GM19193 (cell line): ENCODE measurements around the gene AHCY.

Source experiments
- POLR2A ChIP-seq: IDR thresholded peaks from 4 replicates; pipeline ENCODE4 v1.6.1; 2011; ENCODE audit not compliant: insufficient read depth, insufficient read length; ENCODE audit errors: extremely low read depth

Gene AHCY

DNA sequence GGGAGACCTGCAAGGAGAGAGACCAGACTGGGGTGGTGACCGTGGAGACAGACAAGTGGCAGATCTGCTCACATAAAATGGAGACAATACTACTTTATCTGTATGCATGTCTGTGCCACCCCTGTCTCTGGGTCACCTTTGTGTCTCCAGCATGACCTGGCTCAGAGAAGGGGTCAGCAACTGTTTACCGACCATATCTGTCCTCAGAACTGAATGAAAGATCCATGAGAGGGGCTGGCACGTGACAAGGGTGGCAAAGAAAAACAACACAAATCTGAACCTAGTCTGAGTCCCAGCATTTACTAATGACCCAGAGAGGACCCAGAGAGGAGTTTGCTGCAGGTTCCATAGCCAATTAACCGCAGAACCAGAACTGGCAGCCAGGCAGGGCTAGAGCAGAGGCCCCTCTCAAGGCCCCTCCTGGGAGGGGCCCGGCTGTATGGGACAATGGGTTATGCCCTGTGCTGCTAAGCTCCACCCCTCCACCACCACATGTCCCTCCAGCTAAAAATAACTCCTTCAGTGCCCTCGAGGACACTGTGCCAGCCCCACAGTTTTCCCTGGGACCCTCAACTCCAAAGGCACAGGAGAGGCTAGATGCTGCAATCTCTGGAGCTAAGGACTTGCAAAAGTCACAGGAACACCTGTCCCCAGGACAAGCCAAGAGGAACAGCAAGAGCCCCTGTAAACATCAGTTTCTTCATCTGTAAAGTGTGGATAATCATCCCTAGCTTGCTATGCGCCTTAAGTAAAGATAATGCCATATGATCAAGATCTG, 2.2 kb downstream of the AHCY start:
- TF ChIP-seq POLR2A = no peak

DNA sequence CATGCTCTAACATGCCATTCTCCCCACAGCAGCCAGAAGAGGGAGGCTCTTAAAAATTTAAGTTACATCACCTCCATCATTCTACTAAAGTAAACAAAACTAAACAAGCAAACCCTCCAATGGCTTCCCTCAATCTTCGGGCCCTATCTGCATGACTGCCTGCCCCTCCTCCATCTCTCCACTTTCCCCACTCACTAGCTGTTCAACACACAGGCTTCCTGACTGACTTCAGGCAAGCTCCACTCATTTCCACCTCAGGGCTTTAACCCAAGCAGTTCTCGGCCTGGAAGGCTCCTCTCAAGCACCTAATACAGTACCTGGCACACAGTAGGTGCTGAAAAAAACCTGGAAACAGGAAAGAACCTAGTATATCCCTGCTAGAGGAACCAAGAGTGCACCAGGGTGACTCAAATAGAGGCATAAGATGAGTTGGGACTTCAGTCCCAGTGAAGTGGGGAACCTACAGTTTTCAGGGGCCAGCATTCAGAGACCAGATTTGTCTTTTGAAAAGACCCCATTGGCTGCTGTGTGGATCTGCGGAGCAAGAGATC, 2.8 kb downstream of the AHCY start:
- TF ChIP-seq POLR2A = no peak

DNA sequence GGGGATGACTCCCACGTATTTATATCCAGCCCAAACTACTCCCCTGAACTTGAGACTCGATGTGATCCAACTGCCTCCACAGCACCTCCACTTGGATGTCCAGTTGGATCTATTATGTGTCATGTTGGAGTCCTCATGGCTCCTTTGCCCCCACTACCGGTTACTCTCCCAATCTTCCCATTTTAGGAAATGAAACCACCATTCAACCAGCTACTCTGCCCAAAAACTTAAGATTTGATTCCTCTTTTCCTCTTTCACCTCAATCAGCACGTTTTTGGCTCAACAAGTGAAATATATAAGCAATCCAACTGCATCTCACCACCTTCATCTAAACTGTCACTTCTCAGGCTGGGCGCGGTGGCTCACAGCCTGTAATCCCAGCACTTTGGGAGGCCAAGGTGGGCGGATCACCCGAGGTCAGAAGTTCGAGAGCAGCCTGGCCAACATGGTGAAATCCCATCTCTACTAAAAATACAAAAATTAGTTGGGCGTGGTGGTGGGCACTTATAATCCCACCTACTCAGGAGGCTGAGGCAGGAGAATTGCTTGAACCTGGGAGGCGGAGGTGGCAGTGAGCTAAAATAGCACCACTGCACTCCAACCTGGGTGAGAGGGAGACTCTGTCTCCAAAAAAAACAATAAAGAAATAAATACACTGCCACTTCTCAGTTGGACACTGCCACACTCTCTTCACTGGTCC, 3.4 kb downstream of the AHCY start:
- no peak for TF ChIP-seq POLR2A

DNA sequence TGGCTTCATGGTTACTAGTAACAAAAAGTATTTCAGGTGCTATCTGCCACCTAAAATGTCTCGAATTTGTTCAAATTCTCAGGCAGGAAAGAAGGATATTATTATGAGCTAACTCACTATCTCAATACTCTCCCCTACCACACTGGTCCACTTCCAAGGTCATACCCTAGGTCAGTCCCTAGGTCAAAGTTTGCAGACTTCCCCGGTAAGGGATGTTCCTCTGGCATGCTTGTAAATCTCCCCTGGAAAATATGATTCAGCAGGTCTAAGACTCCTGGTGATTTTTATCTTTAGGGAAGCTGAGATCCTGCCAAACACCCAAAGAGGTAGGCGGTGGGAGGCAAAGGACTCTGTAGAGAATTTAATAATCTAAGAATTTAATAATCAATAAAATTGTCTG, 6.7 kb downstream of the AHCY start:
- TF ChIP-seq POLR2A = no peak

DNA sequence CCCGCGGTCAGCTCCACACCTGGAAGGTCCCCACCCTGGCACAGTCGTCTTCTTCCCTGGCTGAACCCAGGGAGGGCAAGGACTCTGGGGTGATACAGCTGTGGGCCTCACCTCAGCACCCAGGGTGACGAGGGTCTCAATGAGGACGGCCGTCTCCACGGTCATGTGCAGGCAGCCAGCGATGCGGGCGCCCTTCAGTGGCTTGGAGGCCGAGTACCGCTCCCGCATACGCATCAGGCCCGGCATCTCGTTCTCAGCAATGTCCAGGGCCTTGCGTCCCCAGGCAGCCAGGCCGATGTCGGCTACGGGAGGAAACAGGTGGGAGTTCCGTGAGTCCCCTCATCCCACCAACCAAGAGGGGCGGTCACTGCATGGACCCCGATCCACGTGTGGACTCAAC, 7.9 kb downstream of the AHCY start:
- no peak for TF ChIP-seq POLR2A

DNA sequence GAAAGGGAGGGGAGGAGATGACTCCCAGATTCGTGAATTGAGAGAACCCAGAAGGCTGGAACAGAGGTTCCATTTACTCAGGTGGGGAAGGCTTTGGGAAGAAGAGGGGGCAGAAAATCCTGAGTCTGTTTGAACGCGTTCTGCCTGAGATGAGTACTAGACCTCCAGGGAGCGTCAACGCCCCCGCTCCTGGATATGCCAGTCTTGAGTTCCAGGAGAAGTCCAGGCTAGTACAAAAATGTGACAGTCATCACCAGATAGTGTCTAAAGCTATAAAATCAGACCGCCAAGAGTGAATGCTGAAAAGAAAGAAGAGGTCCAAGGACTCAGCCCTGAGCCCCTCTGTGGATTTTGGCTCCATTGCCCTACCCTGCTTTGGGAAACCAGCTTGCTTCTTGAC, 8.6 kb downstream of the AHCY start:
- TF ChIP-seq POLR2A = no peak

DNA sequence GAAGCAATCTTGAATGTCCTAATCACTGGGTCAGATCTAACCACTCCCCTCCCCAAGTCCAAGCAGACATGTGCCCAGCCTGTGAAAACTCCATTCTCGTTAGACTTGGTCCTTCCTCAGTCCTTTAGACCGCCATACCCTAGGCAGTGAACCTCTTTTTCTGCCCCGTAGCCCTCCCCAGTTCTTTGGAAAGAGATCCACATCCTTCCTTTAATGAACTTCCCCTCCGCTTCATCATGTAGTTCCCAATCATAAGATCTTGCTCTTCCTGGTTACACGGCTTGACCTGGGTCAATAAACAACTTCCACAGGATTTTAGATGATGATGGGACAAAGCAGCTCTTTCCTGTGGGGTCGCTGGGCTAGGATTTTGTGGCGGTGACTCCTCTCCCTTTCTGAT, 9.6 kb downstream of the AHCY start:
- TF ChIP-seq POLR2A = no peak

DNA sequence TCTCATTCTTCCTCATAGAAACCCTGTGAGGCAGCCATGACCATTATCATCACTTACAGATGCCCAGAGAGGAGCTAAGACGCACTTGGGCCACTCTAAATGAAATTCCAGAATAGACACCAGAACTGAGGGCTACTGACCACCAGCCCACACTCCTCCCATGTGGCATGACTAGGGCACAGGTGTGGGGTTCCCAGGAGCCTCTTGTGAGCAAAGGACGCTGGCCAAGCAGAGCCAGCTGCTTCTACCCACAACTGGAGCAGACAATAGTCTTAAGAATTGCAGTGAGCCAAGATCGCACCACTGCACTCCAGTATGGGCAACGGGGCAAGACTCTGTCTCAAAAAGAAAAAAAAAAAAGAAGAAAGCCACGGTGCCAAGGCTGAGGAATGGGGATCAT, 10.0 kb downstream of the AHCY start:
- no peak for TF ChIP-seq POLR2A

DNA sequence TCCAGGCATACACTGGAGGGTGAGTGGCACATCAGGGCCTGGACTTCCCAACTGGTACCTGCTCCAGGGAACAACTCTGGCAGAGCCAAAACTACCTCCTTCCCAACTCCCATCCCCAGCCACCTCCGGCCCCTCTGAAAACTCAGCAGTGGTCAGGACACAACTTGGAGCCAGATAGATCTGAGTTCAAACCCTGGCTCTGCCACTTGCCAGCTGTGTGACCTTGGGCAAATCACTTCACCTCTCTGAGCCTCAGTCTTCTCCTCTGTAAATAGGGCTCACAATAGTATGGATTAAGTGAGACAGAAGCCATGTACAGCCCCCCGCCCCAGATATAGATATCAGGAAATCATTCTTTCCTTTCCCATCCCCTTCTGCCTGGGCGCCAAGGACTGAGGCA, 10.7 kb downstream of the AHCY start:
- TF ChIP-seq POLR2A = no peak

DNA sequence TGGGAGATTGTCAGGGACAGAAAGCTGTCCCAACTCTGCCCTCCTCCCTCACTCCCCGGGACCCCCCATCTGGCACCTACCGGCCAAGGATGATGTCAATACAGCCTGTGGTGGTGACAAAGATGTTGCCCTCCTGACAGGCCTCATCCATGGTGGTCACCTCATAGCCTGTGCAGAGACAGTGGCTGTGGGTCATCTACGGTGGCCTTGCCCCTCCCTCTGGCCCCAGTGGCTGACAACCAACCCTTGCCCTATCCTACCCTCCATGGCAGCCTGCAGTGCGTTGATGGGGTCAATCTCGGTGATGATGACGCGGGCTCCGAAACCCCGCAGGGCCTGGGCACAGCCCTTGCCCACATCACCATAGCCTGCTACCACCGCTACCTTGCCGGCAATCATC, 12.7 kb downstream of the AHCY start:
- no peak for TF ChIP-seq POLR2A

DNA sequence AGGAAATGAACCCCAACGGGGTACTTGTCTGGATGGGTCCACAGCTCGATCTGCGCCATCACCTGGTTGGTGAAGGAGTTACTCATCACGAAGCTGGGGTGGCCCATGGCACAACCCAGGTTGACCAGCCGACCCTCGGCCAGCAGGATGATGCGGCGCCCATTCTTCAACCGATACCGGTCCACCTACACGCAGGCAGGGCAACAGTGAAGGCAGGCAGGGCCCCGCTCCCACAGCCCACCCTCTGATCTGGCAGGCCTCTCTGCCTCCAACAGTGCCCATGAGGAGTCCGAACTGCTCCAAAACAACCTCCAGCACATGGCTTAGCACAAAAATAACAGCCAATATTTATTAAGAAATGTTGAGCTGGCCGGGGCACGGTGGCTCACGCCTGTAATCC, 17.7 kb downstream of the AHCY start:
- TF ChIP-seq POLR2A = no peak

DNA sequence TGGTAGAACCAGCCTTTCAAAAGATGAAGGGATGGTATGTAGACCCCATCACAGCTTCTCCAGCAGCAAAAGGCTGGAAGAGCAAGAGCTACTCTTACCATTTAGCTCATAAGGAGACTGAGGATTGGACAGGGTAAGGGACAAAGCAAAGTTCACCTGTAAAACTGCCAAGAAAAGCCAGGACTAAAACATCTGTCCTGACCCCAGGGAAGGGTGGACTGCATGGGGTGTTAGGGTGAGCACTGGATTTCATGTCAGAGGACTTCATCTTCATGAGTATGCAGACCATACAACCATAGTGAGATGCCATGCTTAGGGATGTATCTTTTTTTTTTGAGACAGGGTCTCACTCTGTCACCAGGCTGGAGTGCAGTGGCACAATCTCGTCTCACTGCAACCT, 19.3 kb downstream of the AHCY start:
- no peak for TF ChIP-seq POLR2A

DNA sequence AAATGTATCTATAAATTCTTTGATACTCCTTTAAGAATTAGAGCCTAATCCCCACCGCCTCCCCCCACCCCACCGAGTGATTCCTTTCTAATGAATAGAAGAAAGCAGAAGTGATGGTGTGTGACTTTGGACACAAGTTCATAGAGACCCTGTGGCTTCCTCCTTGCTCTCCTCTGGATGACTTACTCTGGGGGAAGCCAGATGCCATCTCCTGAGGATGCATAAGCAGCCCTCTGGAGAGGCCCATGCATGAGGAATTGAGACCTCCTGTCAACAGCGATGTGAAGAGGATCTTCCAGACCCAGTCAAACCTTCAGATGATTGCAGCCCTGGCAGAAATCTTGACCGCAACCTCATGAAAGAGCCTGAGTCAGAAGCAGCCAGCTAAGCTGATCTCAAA, 21.1 kb downstream of the AHCY start:
- no peak for TF ChIP-seq POLR2A

DNA sequence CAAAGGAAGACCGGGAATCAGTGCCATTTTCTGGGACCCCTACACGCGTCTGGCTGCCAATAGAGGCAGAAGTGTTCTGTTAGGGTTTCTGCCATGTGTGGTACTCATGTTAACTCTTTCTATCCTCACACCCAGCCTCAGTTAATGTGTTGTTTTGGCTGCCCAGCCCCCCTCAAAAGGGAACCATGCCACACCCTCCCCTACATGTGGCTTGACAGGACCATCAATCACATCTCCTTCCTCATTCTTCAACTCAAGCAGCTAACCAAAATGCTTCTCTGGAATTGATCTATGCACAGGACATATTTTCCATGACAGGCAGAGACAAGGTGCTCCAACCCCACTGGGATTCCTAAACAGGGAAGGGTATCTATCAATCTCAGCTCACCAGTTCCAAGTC, 22.0 kb downstream of the AHCY start:
- TF ChIP-seq POLR2A = no peak

DNA sequence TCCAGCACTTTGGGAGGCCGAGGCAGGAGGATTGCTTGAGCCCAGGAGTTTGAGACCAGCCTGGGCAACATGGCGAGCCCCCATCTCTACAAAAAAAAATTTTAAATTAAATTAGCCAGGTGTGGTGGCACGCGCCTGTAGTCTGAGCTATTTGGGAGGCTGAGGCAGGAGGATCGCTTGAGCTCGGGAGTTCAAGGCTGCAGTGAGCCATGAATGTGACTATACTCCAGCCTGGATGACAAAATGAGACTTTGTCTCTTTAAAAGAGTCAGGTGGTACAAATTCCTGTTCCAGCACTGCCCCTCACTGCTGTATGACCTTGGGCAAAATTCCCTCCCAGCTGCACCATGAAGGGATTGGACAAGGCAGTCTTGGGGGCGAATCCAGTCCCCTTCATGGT, 28.5 kb downstream of the AHCY start:
- TF ChIP-seq POLR2A = no peak

DNA sequence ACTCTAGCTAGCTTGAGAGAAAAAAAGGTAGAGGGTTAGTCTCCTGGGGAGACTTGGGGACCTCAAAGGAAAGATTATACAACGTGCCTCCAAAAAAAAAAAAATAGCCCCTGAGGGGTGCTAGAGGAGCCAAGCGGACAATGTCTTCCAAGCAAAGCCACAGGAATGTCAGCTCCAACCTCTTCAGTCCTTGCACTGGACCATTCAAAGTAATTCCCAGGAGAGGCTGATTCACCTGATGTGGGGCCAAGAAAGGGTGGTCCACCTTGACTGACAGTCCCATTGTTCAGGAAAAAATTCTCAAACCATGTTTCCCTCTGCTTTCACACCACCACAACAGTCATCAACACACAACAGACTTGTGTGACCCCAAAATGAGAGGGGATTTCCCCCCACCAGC, 31.2 kb downstream of the AHCY start:
- TF ChIP-seq POLR2A = no peak

DNA sequence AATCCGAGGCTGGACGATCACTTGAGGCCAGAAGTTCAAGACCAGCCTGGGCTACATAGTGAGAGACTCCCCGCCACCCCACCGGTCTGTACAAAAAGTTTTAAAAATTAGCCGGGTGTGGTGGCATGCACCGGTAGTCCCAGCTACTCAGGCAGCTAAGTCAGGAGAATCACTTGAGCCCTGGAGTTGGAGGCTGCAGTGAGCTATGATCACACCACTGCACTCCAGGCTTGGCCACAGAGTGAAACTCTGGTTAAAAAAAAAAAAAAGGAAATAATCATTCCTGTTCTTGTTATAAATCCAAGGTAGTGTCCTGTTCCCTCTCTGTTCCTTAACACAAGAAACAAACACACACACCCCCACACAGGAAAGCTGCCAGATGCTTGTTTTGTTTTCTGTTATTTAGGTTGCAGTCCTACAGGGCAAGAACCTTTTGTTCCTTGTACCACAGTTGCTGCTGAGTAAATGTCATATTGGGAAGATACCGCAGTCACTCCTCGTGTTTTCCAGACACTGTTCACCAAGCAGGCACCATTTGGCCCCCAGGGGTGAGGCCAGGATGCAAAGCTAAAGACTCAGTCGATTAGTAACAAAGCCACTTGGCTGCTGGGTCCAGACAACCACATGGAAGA, 33.0 kb downstream of the AHCY start:
- TF ChIP-seq POLR2A = no peak
